GM12872 (cell line): ENCODE measurements around the gene CTBP1.

ENCODE experiments used
- CTCF ChIP-seq: IDR thresholded peaks from 3 replicates; pipeline ENCODE4 v1.5.1; 2011; ENCODE audit warnings: low read depth, mild to moderate bottlenecking, low read length, moderate library complexity; ENCODE audit not compliant: insufficient read depth

CTBP1 gene

GRCh38 chr4:1211371-1211770 is 37.6 kb downstream of the CTBP1 start:
- TF ChIP-seq CTCF: no peak

DNA sequence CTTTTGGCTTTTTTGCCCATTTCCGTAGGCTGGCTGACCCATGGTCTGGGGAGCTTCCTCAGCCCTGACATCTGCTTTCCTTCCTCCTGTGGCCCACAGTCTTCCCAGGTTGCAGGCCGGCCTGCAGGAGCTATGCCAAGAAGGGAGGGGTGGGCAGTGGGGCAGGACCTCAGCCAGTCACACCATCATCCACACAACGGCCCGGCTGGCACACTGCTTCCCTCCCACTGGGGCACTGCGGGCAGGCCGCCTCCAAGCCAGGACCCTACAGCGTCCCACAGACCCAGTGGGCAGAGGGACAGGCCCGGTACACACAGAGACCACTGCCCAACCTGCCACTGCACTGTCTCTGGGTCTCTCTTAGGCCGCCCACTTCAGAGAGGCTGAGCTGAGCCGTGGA is 38.0 kb downstream of the CTBP1 start:
- TF ChIP-seq CTCF: no peak

DNA sequence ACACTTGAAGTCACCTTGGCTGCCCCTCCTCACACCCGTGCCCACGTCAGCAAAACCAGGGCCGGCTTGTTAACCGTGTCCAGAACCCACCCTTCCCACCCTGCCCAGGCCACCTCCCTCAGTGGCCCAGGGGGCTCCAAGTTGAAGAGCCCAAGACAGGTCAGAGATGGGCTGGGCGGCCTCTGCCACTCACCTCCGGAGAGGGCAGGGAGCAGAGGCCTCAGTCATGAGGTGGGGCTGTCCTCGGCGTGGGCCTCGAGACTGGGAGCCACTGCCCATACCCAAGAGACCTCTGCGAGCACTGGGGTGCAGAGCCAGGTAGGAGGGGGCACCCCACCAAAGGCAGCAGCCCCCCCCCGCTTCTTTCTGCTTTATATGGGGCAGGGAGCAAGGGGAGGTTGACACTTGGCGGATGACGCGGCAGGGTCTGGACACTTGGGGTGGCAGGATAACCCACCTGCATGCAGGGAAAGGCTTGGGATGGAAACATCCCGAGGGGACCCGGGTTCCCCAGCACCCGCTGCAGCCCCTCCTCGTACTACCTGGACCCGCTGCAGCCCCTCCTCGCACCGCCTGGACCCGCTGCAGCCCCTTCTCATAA is 38.6 kb downstream of the CTBP1 start:
- no peak for TF ChIP-seq CTCF

- no peak for TF ChIP-seq CTCF
These were observed 39.1 kb downstream of the CTBP1 start for GRCh38 chr4:1209821-1210220.

DNA sequence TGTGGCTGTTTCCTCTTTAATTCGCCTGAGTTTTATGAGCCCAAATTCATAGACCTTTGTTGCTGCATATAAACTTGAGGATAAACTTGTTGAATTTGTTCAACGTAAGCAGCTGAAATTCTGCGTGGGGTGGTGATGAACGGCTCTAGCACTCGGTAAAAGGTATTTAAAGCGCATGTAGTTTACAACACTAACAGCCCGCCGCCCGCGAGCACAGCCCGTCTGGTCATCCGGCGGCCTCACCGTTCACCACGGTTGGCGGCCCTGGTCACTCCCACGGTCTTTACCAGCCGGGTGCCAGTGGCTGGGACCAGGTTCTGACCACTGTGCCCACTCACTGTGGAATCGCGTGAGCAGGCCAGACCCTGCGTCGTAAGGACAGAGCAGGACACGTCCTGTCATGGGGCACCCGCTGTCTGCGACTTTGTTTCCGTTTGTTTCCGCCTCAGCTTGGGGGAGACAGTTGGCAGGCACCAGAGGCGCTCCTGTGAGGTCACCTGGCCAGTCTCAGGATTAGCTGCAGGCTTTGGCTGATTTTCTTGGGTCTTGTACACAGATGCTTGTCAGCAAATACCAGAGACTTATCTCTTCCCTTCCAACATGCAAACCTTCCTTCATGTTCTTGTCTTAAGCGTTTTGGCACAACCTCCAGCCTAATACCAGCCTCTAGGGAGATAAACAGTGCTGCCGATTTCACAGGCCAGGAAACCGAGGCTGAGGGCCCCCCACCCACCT is 39.8 kb downstream of the CTBP1 start:
- TF ChIP-seq CTCF: no peak

DNA sequence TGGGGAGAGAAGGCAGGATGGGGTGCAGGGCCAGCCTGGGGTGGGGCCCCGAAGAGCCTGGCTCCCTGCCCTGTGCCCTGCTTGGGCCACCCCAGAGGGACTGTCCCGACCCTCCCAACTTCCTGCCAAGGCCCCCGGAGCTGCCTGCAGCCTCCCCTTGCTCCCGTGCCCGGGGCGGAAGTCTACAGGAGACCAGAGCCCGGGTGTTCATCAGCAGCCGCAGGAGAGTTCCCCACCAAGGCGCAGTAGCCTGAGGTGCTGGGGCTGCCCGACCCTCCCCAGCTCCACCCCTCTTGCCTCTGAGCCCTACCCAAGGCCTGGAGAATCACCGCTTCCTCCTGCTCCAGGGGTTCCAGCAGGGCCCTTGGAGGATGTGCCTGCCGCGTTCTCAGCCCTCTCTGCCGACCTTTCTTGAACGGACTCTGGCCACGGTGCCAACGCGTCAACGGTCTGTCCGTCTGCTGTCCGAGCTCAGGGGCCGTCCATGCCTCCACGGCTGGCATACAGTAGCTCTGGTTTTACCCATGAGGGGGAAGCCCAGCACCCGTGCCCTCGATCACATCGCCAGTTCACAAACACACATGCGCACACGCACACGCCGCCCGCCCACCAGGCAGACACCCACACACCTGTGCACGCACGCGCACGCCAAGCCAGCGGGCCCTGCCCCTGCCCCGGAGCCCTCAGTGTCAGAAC is 40.5 kb downstream of the CTBP1 start:
- TF ChIP-seq CTCF: no peak

DNA sequence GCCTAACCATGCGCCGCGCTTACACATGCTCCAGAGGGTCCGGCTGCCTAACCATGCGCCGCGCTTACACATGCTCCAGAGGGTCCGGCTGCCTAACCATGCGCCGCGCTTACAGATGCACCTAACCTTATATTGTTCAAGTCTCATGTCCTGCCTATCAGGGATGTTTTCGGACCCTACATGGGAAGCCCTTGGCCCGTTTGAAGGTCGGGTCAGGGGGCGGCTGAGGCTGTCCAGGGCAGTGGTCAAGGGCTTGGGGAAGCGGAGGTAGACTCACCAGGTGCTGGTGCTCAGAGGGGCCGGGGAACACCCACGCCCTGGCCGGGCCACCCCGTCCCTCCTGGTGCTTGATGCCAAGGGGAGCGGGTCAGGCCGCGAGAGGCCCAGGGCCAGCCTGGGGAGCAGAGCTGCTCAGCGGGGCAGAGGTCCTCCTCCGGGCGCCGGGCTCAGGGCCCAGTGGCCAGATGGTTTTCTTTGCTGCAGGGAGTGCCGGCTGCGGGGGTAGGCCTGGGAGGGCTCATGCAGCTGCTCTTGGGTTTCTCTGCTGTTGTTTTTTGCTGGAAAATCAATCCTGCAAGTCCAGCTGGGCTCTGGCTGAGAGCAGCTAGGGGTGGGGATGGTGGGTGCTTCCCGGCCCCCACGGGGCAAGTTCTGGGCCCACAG is 41.2 kb downstream of the CTBP1 start:
- no peak for TF ChIP-seq CTCF
